Breast epithelium (tissue), 3 donors: ENCODE results near the gene LDLRAD3.

Experiments used
- CTCF ChIP-seq, 3 donors: fragments of 450-650 bp; IDR thresholded peaks; one replicate each; pipeline ENCODE4 v1.5.1; 2016 to 2017; ENCODE audit warnings: antibody characterized with exemption in 3 of 3, mild to moderate bottlenecking in 3 of 3, moderate library complexity in 3 of 3
- POLR2AphosphoS5 ChIP-seq, 3 donors: sonication (generic); formaldehyde crosslinking; IDR thresholded peaks; one replicate each; pipeline ENCODE4 v1.6.1; 2017; ENCODE audit warnings: antibody characterized with exemption in 3 of 3

DNA sequence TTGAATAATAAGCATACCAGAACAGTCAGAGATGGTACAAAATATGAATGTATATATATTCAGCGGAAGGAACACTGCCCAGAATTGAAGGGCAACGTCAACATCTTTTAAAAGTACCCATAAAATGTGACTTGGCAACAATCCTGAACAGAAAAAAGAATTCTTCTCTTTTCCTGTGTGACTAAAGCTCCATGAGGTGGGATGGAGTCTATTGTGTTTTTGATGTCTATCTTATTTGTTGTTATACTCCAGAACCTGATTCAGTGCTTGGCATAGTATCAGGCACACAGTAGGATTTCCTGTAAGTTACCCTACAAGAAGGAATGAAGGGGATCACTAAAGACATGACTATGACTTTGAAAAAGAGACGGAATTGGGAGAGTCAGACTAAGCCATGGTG lies 10.3 kb downstream of the LDLRAD3 start:
- no peak for TF ChIP-seq CTCF (IDR thresholded peaks at IDR 0.05)
- TF ChIP-seq POLR2AphosphoS5 (IDR thresholded peaks at IDR 0.05), result no peak
